Measurements from ENCODE around the gene TRMT44. TPM values are rescaled to one million over a fixed set of nuclear protein-coding genes. Genes with fewer than 3 reads are reported as not detected.

The TRMT44 gene
- total RNA-seq, 1 experiment from 2014 or later, result 25.8 TPM

GRCh38 chr4:8414377-8414776 is 26.2 kb upstream of the TRMT44 start:
- ChIA-PET POLR2A (no interaction called here), RAD21 (ENCODE audit: low non-redundant PET in 1 of 2, low total read pairs in 2 of 2, uncharacterized antibody in 2 of 2, unreplicated experiment in 2 of 2) (no interaction called here), CTCF (no interaction called here)
- no peak overlapping the region for H3K9ac ChIP-seq (ENCODE audit: low read length)
- H3K27me3 ChIP-seq (ENCODE audit: insufficient read depth, low read length), result no peaks in the 10 kb centered on the region
- ATAC-seq (no peak), DNase-seq (ENCODE audit: low read depth, low spot score) (no peak)
- no peaks in the 10 kb centered on the region for H3K79me2 ChIP-seq (ENCODE audit: insufficient read depth, low read length)
- H3K36me3 ChIP-seq (ENCODE audit: control insufficient read depth in 1 of 2, insufficient read depth in 2 of 2, low read length in 2 of 2), result peaks cover 0 to 10% of the 10 kb centered on the region in 2 experiments; a peak in 2 of 4 replicates
- no peak overlapping the region for H3K4me3 ChIP-seq (replicated peaks in 1 of 2; ENCODE audit: low read depth in 1 of 2, low read length in 2 of 2)
- H3K4me1 ChIP-seq (ENCODE audit: control insufficient read depth in 1 of 2, insufficient read depth in 2 of 2, low read length in 2 of 2), result peaks cover 10 to 13% of the 10 kb centered on the region in 2 experiments; a peak in 3 of 4 replicates
- intact Hi-C loops (cut with micrococcal nuclease), result no loop called here
- no peaks in the 10 kb centered on the region for H3K9me3 ChIP-seq (ENCODE audit: control insufficient read depth in 1 of 2, insufficient read depth in 1 of 2, low read depth in 1 of 2, low read length in 2 of 2)
- TF ChIP-seq, protein P1, sequence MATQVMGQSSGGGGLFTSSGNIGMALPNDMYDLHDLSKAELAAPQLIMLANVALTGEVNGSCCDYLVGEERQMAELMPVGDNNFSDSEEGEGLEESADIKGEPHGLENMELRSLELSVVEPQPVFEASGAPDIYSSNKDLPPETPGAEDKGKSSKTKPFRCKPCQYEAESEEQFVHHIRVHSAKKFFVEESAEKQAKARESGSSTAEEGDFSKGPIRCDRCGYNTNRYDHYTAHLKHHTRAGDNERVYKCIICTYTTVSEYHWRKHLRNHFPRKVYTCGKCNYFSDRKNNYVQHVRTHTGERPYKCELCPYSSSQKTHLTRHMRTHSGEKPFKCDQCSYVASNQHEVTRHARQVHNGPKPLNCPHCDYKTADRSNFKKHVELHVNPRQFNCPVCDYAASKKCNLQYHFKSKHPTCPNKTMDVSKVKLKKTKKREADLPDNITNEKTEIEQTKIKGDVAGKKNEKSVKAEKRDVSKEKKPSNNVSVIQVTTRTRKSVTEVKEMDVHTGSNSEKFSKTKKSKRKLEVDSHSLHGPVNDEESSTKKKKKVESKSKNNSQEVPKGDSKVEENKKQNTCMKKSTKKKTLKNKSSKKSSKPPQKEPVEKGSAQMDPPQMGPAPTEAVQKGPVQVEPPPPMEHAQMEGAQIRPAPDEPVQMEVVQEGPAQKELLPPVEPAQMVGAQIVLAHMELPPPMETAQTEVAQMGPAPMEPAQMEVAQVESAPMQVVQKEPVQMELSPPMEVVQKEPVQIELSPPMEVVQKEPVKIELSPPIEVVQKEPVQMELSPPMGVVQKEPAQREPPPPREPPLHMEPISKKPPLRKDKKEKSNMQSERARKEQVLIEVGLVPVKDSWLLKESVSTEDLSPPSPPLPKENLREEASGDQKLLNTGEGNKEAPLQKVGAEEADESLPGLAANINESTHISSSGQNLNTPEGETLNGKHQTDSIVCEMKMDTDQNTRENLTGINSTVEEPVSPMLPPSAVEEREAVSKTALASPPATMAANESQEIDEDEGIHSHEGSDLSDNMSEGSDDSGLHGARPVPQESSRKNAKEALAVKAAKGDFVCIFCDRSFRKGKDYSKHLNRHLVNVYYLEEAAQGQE (IDR thresholded peaks at IDR 0.05; ENCODE audit: low read depth), result no peak
- TF ChIP-seq, protein P2, sequence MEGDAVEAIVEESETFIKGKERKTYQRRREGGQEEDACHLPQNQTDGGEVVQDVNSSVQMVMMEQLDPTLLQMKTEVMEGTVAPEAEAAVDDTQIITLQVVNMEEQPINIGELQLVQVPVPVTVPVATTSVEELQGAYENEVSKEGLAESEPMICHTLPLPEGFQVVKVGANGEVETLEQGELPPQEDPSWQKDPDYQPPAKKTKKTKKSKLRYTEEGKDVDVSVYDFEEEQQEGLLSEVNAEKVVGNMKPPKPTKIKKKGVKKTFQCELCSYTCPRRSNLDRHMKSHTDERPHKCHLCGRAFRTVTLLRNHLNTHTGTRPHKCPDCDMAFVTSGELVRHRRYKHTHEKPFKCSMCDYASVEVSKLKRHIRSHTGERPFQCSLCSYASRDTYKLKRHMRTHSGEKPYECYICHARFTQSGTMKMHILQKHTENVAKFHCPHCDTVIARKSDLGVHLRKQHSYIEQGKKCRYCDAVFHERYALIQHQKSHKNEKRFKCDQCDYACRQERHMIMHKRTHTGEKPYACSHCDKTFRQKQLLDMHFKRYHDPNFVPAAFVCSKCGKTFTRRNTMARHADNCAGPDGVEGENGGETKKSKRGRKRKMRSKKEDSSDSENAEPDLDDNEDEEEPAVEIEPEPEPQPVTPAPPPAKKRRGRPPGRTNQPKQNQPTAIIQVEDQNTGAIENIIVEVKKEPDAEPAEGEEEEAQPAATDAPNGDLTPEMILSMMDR (IDR thresholded peaks at IDR 0.05 in 2 of 3, conservative IDR thresholded peaks at IDR 0.05 in 1 of 3; ENCODE audit: borderline replicate concordance in 1 of 3, insufficient read depth in 1 of 3, low read depth in 2 of 3, low read length in 2 of 3), result no peak
- TF ChIP-seq FOSL1 (IDR thresholded peaks at IDR 0.05; ENCODE audit: low read depth) (no peak), EZH2 (IDR thresholded peaks at IDR 0.05) (no peak), TCF7L2 (IDR thresholded peaks at IDR 0.05; ENCODE audit: borderline replicate concordance, extremely low read depth, insufficient read depth, insufficient read length) (no peak), SIN3A (IDR thresholded peaks at IDR 0.05; ENCODE audit: low read depth) (no peak), ZNF274 (IDR thresholded peaks at IDR 0.05; ENCODE audit: low read depth, low read length) (no peak), ZFX (IDR thresholded peaks at IDR 0.05) (no peak), POLR2AphosphoS5 (IDR thresholded peaks at IDR 0.05; ENCODE audit: low read depth, low read length) (no peak), RAD21 (IDR thresholded peaks at IDR 0.05; ENCODE audit: low read depth) (no peak), YY1 (IDR thresholded peaks at IDR 0.05; ENCODE audit: extremely low read depth, insufficient replicate concordance, low read depth, low read length) (no peak), CEBPB (IDR thresholded peaks at IDR 0.05; ENCODE audit: low read depth) (no peak), SRF (IDR thresholded peaks at IDR 0.05; ENCODE audit: low read depth) (no peak), JUND (IDR thresholded peaks at IDR 0.05) (no peak), CBX3 (IDR thresholded peaks at IDR 0.05; ENCODE audit: low read depth) (no peak), ELF1 (IDR thresholded peaks at IDR 0.05; ENCODE audit: borderline replicate concordance, low read depth) (no peak), EZH2phosphoT487 (IDR thresholded peaks at IDR 0.05; ENCODE audit: borderline replicate concordance) (no peak)
- TF ChIP-seq, protein P3, sequence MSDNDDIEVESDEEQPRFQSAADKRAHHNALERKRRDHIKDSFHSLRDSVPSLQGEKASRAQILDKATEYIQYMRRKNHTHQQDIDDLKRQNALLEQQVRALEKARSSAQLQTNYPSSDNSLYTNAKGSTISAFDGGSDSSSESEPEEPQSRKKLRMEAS (IDR thresholded peaks at IDR 0.05), result no peak
- TF ChIP-seq, protein P4, sequence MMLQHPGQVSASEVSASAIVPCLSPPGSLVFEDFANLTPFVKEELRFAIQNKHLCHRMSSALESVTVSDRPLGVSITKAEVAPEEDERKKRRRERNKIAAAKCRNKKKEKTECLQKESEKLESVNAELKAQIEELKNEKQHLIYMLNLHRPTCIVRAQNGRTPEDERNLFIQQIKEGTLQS (IDR thresholded peaks at IDR 0.05), result no peak
- TF ChIP-seq, protein P5, sequence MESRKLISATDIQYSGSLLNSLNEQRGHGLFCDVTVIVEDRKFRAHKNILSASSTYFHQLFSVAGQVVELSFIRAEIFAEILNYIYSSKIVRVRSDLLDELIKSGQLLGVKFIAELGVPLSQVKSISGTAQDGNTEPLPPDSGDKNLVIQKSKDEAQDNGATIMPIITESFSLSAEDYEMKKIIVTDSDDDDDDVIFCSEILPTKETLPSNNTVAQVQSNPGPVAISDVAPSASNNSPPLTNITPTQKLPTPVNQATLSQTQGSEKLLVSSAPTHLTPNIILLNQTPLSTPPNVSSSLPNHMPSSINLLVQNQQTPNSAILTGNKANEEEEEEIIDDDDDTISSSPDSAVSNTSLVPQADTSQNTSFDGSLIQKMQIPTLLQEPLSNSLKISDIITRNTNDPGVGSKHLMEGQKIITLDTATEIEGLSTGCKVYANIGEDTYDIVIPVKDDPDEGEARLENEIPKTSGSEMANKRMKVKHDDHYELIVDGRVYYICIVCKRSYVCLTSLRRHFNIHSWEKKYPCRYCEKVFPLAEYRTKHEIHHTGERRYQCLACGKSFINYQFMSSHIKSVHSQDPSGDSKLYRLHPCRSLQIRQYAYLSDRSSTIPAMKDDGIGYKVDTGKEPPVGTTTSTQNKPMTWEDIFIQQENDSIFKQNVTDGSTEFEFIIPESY (IDR thresholded peaks at IDR 0.05; ENCODE audit: extremely low read depth, insufficient replicate concordance, low read length), result no peak
- no peaks in the 10 kb centered on the region for H4K20me1 ChIP-seq (ENCODE audit: insufficient read depth)
- BruUV-seq (replicated peaks), result no TSS peak
- no peak overlapping the region for H2AFZ ChIP-seq (ENCODE audit: low read depth, low read length, poor library complexity, severe bottlenecking)
- no peaks in the 10 kb centered on the region for H3K9me2 ChIP-seq (ENCODE audit: insufficient read depth)
- H3K4me2 ChIP-seq (ENCODE audit: low read length), result no peak overlapping the region
- no peak overlapping the region for H3K27ac ChIP-seq (ENCODE audit: low read depth, low read length)
